K562 (cell line): ENCODE data around the gene PLTP. TPM values are rescaled to one million over a fixed set of nuclear protein-coding genes. Genes with fewer than 3 reads are reported as not detected.

ENCODE experiments used
- CCAR2 ChIP-seq: fragments of 200-400 bp; formaldehyde crosslinking; IDR thresholded peaks from 2 replicates; pipeline ENCODE4 v1.6.1; 2017; ENCODE audit warnings: mild to moderate bottlenecking, low read depth, low read length
- CREB3L1 ChIP-seq: fragments of 450-650 bp; IDR thresholded peaks from 2 replicates; pipeline ENCODE4 v1.6.1; 2014; ENCODE audit warnings: low read depth, mild to moderate bottlenecking, moderate library complexity, borderline replicate concordance
- E2F8 ChIP-seq: fragments of 450-650 bp; IDR thresholded peaks from 2 replicates; pipeline ENCODE4 v1.7.1; 2018; ENCODE audit warnings: mild to moderate bottlenecking, low read depth; ENCODE audit not compliant: partially characterized antibody
- ERF ChIP-seq: fragments of 450-650 bp; formaldehyde crosslinking; IDR thresholded peaks from 2 replicates; pipeline ENCODE4 v1.4.0; 2020; ENCODE audit warnings: mild to moderate bottlenecking, mixed read lengths
- ETS1 ChIP-seq: conservative IDR thresholded peaks from 2 replicates; pipeline ENCODE4 v1.6.1; 2011; ENCODE audit warnings: low read depth, mild to moderate bottlenecking, low read length; ENCODE audit not compliant: control insufficient read depth
- FIP1L1 ChIP-seq: fragments of 200-400 bp; formaldehyde crosslinking; IDR thresholded peaks from 2 replicates; pipeline ENCODE4 v1.6.1; 2018; ENCODE audit warnings: mild to moderate bottlenecking, low read depth, low read length; ENCODE audit not compliant: poor library complexity, severe bottlenecking
- GATAD2A ChIP-seq: fragments of 450-650 bp; IDR thresholded peaks from 2 replicates; pipeline ENCODE4 v1.6.1; 2017
- HMG20B ChIP-seq: fragments of 250-450 bp; sonication (Bioruptor Pico); IDR thresholded peaks from 2 replicates; pipeline ENCODE4 v1.5.0; 2021; ENCODE audit warnings: mild to moderate bottlenecking
- JUN ChIP-seq, 2 experiments: sonication (generic) in 1 of 2; formaldehyde crosslinking in 1 of 2; IDR thresholded peaks; 2 replicates each; pipeline versions ENCODE4 v1.6.1 to v1.8.0; 2012 to 2022; ENCODE audit warnings: borderline replicate concordance in 2 of 2, mild to moderate bottlenecking in 2 of 2, improper control_type of control experiment in 1 of 2, low read depth in 1 of 2, low read length in 1 of 2, missing genetic modification reagents in 1 of 2
- MIER1 ChIP-seq: fragments of 450-650 bp; IDR thresholded peaks from 2 replicates; pipeline ENCODE4 v1.6.1; 2016; ENCODE audit warnings: antibody characterized with exemption, mild to moderate bottlenecking, low read depth
- PHF20 ChIP-seq: fragments of 450-650 bp; IDR thresholded peaks from 2 replicates; pipeline ENCODE4 v1.6.1; 2018; ENCODE audit not compliant: partially characterized antibody
- RBM34 ChIP-seq: fragments of 200-400 bp; formaldehyde crosslinking; IDR thresholded peaks from 2 replicates; pipeline ENCODE4 v1.6.1; 2018; ENCODE audit warnings: low read length, borderline replicate concordance; ENCODE audit not compliant: insufficient read depth
- RNF2 ChIP-seq: sonication (generic); IDR thresholded peaks from 2 replicates; pipeline ENCODE4 v1.6.1; 2016
- SIX5 ChIP-seq, 2 experiments: IDR thresholded peaks; 2 replicates each; pipeline ENCODE4 v1.6.1; 2011; ENCODE audit warnings: low read length in 2 of 2, borderline replicate concordance in 1 of 2, low read depth in 1 of 2, mild to moderate bottlenecking in 1 of 2, moderate library complexity in 1 of 2; ENCODE audit not compliant: insufficient read depth in 1 of 2
- SPI1 ChIP-seq: IDR thresholded peaks from 2 replicates; pipeline ENCODE4 v1.6.1; 2011; ENCODE audit warnings: low read depth, low read length, control low read depth, borderline replicate concordance
- ZBTB17 ChIP-seq: fragments of 450-650 bp; formaldehyde crosslinking; IDR thresholded peaks from 2 replicates; pipeline ENCODE4 v1.4.0; 2020; ENCODE audit warnings: mild to moderate bottlenecking
- polyA plus RNA-seq, 8 experiments: library from polyadenylated mRNA; depleted of rRNA in 4 of 8; stranded (reverse) in 5 of 8; unstranded in 3 of 8; fragments of >200 nt; fragmentation: Nextera tagmentation in 2 of 8; fragmentation: Illumina TruSeq in 1 of 8; extraction: Ambion mirVana in 2 of 8; extraction: Trizol in 1 of 8; gene quantifications; 2 replicates each; pipeline versions ENCODE4 v1.2.1 to v1.2.3, GENCODE V29; 2011 to 2014; ENCODE audit warnings: inconsistent platforms in 1 of 8, missing spikeins in 1 of 8
- total RNA-seq, 7 experiments: library from RNA; depleted of rRNA in 6 of 7; stranded (reverse); fragments of >200 nt in 6 of 7; fragmentation: Illumina TruSeq in 2 of 7; extraction: Trizol in 2 of 7; gene quantifications; 2 replicates each; pipeline versions ENCODE4 v1.2.1 to v1.2.3, GENCODE V29; 2011 to 2021; ENCODE audit warnings: low replicate concordance in 1 of 7
- TF ChIP-seq, protein P1 (sequence below): sonication (generic); formaldehyde crosslinking; IDR thresholded peaks from 2 replicates; pipeline ENCODE4 v1.8.1; 2023; ENCODE audit warnings: mild to moderate bottlenecking, missing genetic modification reagents, moderate library complexity
- TF ChIP-seq, protein P2 (sequence below), 3 experiments: IDR thresholded peaks in 2 of 3; conservative IDR thresholded peaks in 1 of 3; 2 replicates each; pipeline ENCODE4 v1.5.1; 2011 to 2012; ENCODE audit warnings: low read length in 3 of 3, mild to moderate bottlenecking in 3 of 3, control low read depth in 2 of 3, improper control_type of control experiment in 1 of 3, inconsistent platforms in 1 of 3, low read depth in 1 of 3, mixed read lengths in 1 of 3, moderate library complexity in 1 of 3; ENCODE audit not compliant: insufficient read depth in 2 of 3

Gene PLTP
- total and polyA plus RNA-seq, 9 of the 15 experiments (the other 6 are each of a cell fraction or from before 2014, with no cell fraction given) = 2.8 to 29.3 (median 17.6) TPM

DNA sequence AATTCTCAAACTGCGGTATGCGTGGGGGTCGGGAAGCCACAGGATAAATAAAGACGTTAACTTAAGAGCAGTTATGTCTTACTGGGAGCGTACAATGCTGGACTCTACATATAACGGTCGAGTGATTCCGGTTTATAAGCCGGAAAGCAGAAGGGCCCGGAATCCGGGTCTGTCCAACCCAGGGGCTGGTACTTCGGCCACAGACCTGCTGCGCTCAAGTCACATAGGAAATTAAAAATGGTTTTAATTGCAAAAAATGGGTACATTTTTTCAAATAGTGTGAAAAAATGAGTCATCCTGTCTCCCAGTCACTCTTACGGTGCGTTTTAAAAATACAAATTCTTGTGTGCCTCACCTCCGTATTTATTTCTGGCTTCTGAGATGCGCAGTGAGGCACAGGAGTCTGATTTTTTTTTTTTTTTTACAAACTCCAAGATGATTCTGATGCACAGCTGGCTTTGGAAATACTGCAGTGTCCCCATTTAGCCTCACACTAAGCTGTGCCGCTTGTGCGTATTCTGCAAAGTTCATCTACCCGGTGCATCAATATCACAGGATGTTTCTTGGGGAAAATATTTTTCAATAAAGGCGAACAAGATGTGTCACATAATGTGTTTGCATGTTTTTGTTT is 23.6 kb upstream of the PLTP start (continued):
- TF ChIP-seq, protein P1, sequence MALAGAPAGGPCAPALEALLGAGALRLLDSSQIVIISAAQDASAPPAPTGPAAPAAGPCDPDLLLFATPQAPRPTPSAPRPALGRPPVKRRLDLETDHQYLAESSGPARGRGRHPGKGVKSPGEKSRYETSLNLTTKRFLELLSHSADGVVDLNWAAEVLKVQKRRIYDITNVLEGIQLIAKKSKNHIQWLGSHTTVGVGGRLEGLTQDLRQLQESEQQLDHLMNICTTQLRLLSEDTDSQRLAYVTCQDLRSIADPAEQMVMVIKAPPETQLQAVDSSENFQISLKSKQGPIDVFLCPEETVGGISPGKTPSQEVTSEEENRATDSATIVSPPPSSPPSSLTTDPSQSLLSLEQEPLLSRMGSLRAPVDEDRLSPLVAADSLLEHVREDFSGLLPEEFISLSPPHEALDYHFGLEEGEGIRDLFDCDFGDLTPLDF (CRISPR knock-in tag) = no peak
- TF ChIP-seq SPI1 = peak; percentile 48; the same call in 1 of the 2 replicates
- TF ChIP-seq, protein P2, sequence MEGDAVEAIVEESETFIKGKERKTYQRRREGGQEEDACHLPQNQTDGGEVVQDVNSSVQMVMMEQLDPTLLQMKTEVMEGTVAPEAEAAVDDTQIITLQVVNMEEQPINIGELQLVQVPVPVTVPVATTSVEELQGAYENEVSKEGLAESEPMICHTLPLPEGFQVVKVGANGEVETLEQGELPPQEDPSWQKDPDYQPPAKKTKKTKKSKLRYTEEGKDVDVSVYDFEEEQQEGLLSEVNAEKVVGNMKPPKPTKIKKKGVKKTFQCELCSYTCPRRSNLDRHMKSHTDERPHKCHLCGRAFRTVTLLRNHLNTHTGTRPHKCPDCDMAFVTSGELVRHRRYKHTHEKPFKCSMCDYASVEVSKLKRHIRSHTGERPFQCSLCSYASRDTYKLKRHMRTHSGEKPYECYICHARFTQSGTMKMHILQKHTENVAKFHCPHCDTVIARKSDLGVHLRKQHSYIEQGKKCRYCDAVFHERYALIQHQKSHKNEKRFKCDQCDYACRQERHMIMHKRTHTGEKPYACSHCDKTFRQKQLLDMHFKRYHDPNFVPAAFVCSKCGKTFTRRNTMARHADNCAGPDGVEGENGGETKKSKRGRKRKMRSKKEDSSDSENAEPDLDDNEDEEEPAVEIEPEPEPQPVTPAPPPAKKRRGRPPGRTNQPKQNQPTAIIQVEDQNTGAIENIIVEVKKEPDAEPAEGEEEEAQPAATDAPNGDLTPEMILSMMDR (IDR thresholded peaks at IDR 0.05 in 2 of 3, conservative IDR thresholded peaks at IDR 0.05 in 1 of 3; ENCODE audit: insufficient read depth in 2 of 3, low read depth in 1 of 3, low read length in 3 of 3) = no peak
- no peak for TF ChIP-seq ERF (CRISPR knock-in tag)
- 0 out of 2 replicates have a peak, but pooled peaks have one; percentile 8 for TF ChIP-seq JUN (IDR thresholded peaks at IDR 0.05; ENCODE audit: borderline replicate concordance, low read depth, low read length)
- TF ChIP-seq JUN (CRISPR knock-in tag; IDR thresholded peaks at IDR 0.05; ENCODE audit: borderline replicate concordance) = no peak; the same call in 1 of the 2 replicates
- TF ChIP-seq RBM34 = no peak
- TF ChIP-seq E2F8 = peak; percentile 40
- no peak for TF ChIP-seq HMG20B
- TF ChIP-seq FIP1L1 = no peak
- no peak for TF ChIP-seq GATAD2A
- TF ChIP-seq ZBTB17 = no peak
- no peak for TF ChIP-seq CCAR2
- TF ChIP-seq ETS1 = no peak
- TF ChIP-seq MIER1 = no peak
- TF ChIP-seq PHF20 = peak; percentile 50
- no peak for TF ChIP-seq SIX5 (IDR thresholded peaks at IDR 0.05; ENCODE audit: borderline replicate concordance in 1 of 2, insufficient read depth in 1 of 2, low read depth in 1 of 2, low read length in 2 of 2)
- TF ChIP-seq CREB3L1 = no peak
- peak; percentile 96; the same call in 1 of the 2 replicates for TF ChIP-seq RNF2
